Kidney epithelial cell (primary cell): ENCODE measurements around the gene C1orf198. TPM values are rescaled to one million over a fixed set of nuclear protein-coding genes. Genes with fewer than 3 reads are reported as not detected.

Experiments used
- DNase-seq: peaks from one replicate; pipeline ENCODE4 v3.0.0-alpha.2; 2010; ENCODE audit warnings: low read depth
- H3K27me3 ChIP-seq: 2 replicates; pipeline ENCODE4 v1.6.0; 2011; ENCODE audit warnings: low read length; ENCODE audit not compliant: control insufficient read depth, insufficient read depth
- H3K36me3 ChIP-seq: 2 replicates; pipeline ENCODE4 v1.5.1; 2011; ENCODE audit warnings: low read length; ENCODE audit not compliant: control insufficient read depth, insufficient read depth
- H3K4me3 ChIP-seq: 2 replicates; pipeline ENCODE4 v1.5.1; 2011; ENCODE audit warnings: low read depth, mild to moderate bottlenecking, control low read depth, low read length
- CTCF ChIP-seq: IDR thresholded peaks from 2 replicates; pipeline ENCODE4 v1.5.1; 2011; ENCODE audit warnings: mild to moderate bottlenecking, moderate library complexity, low read length, control low read depth, inconsistent platforms; ENCODE audit not compliant: insufficient read depth, poor library complexity, severe bottlenecking
- total RNA-seq: library from RNA; depleted of rRNA; stranded (reverse); fragments of >200 nt; gene quantifications from 2 replicates; pipeline ENCODE4 v1.2.3, GENCODE V29; 2015

The C1orf198 gene
- total RNA-seq, 1 donor from 2014 or later, result 68.6 TPM

DNA sequence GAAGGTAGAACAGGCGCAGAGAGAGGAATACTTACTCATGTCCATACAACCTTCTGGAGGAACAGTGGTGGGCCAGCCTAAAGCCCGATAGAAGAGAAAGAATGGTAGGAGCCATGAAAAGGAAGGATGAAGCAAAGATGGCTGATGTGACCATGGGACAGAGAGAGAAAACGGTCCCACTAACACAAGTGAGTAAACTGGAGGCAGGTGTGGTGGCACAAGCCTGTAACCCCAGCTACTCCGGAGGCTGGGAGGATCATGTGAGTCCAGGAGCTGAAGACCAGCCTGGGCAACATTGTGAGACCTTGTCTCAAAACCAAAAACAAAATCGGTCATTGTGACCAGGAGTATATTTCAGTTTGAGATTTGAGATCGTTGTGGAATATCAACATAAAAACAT is 49.4 kb downstream of the C1orf198 start:
- DNase-seq, result no peak
- Histone ChIP-seq H3K4me3 (no peak overlapping the region), H3K27me3 (no peaks in the 10 kb centered on the region), H3K36me3 (no peaks in the 10 kb centered on the region)
- no peak for TF ChIP-seq CTCF

DNA sequence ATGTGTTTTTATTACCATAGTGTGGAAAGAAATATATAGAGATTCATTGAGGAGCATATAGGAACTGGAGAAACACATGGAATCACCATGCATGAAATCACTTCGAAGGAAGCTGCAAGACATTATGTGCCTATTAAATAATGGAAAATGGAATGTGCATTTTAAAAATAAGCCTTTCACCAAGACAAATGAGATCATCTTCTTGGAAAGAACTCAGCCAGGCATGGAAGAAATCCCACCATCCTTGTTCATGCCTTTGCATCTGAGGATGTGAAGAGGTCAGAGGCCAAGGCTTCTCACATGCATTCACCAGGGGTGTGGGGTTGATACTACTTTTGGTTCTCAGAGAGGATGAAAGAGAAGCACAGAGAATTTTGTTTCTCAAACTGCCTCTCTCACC is 50.0 kb downstream of the C1orf198 start:
- no peak for DNase-seq
- no peaks in the 10 kb centered on the region for H3K27me3 ChIP-seq
- TF ChIP-seq CTCF, result no peak
- no peaks in the 10 kb centered on the region for H3K36me3 ChIP-seq
- no peak overlapping the region for H3K4me3 ChIP-seq

DNA sequence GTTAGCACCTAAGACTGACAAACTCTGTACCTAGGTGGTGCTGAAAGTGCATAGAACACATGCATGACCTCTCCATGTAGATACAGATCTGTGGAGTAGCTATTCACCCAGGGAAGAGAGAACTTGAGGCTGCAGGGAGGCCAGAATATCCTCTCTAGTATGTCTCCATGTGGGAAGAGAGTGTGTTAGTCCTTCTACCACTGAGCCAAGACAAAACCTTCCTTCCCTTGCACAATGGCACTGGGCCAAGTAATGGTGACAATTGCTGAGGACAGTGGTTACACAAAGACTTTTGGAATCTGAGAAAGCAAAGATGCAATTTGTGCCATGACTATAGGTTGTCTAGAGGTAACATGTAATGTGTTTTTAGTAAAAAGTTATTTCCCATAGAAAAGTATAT is 52.3 kb downstream of the C1orf198 start:
- Histone ChIP-seq H3K27me3 (no peaks in the 10 kb centered on the region), H3K4me3 (no peak overlapping the region), H3K36me3 (no peaks in the 10 kb centered on the region)
- no peak for DNase-seq
- TF ChIP-seq CTCF, result no peak

GRCh38 chr1:230814949-230815692 is 53.2 kb downstream of the C1orf198 start:
- Histone ChIP-seq H3K4me3 (no peak overlapping the region), H3K36me3 (no peaks in the 10 kb centered on the region), H3K27me3 (no peaks in the 10 kb centered on the region)
- TF ChIP-seq CTCF, result no peak
- no peak for DNase-seq

- DNase-seq, result no peak
- H3K27me3 ChIP-seq, result no peaks in the 10 kb centered on the region
- H3K4me3 ChIP-seq, result no peak overlapping the region
- H3K36me3 ChIP-seq, result no peaks in the 10 kb centered on the region
- no peak for TF ChIP-seq CTCF
Observed at GRCh38 chr1:230812568-230812967, 55.8 kb downstream of the C1orf198 start.
